MM.1S (cell line): ENCODE data around the gene POLRMT.

ENCODE experiments used
- CTCF ChIP-seq: fragments of 300-600 bp; sonication (generic); IDR thresholded peaks from 2 replicates; pipeline ENCODE4 v1.5.1; 2016; ENCODE audit warnings: antibody characterized with exemption, low read length, mixed read lengths
- EZH2 ChIP-seq: fragments of 300-600 bp; sonication (generic); optimal IDR thresholded peaks from 2 replicates; pipeline ENCODE3; 2017; ENCODE audit warnings: low read depth, mild to moderate bottlenecking, antibody characterized with exemption, low read length, mixed read lengths
- EZH2phosphoT487 ChIP-seq: fragments of 300-600 bp; sonication (generic); IDR thresholded peaks from 2 replicates; pipeline ENCODE4 v1.6.1; 2018; ENCODE audit warnings: antibody characterized with exemption, low read length

GRCh38 chr19:632579-633067, 714 bp downstream of the POLRMT start:
- no peak for TF ChIP-seq CTCF
- no peak for TF ChIP-seq EZH2phosphoT487
- no peak for TF ChIP-seq EZH2
